Measurements from ENCODE around the gene GABPA.
A peak's percentile ranks its signal among the peaks of the same experiment; 100 is the strongest.

GABPA gene

GRCh38 chr21:25801217-25802014 is 66.6 kb downstream of the GABPA start:
- FAIRE-seq (peak; percentile 91), DNase-seq (ENCODE audit: insufficient read length, low spot score) (peak; percentile 68)

GRCh38 chr21:25806060-25806459 is 71.3 kb downstream of the GABPA start:
- FAIRE-seq (no peak), DNase-seq (ENCODE audit: insufficient read length, low spot score) (no peak)

- DNase-seq (ENCODE audit: insufficient read length, low spot score), result no peak
- no peak for FAIRE-seq
Observed at GRCh38 chr21:25807191-25807590, 72.4 kb downstream of the GABPA start.

GRCh38 chr21:25809013-25809412 is 74.2 kb downstream of the GABPA start:
- FAIRE-seq, result no peak
- no peak for DNase-seq (ENCODE audit: insufficient read length, low spot score)

GRCh38 chr21:25811186-25811585 is 76.4 kb downstream of the GABPA start:
- DNase-seq (ENCODE audit: insufficient read length, low spot score), result no peak
- no peak for FAIRE-seq

GRCh38 chr21:25813917-25814316 is 79.1 kb downstream of the GABPA start:
- DNase-seq (ENCODE audit: insufficient read length, low spot score) (no peak), FAIRE-seq (no peak)

- DNase-seq (ENCODE audit: insufficient read length, low spot score), result no peak
- no peak for FAIRE-seq
Observed at GRCh38 chr21:25818121-25818520, 83.3 kb downstream of the GABPA start.

GRCh38 chr21:25818551-25818950 is 83.8 kb downstream of the GABPA start:
- DNase-seq (ENCODE audit: insufficient read length, low spot score) (no peak), FAIRE-seq (no peak)
